ENCODE measurements around the gene HTD2.

The HTD2 gene

GRCh38 chr3:58293516-58293915 lies 12.8 kb upstream of the HTD2 start:
- DNase-seq: no peak

GRCh38 chr3:58296269-58296668 lies 10.1 kb upstream of the HTD2 start:
- DNase-seq: no peak

- no peak for DNase-seq
These were observed 9.5 kb upstream of the HTD2 start for GRCh38 chr3:58296843-58297242.

GRCh38 chr3:58298190-58298589 lies 8.1 kb upstream of the HTD2 start:
- no peak for DNase-seq

- no peak for DNase-seq
These were observed 7.2 kb upstream of the HTD2 start for GRCh38 chr3:58299075-58299474.

- no peak for DNase-seq
These were observed 6.3 kb upstream of the HTD2 start for GRCh38 chr3:58299839-58300516.

GRCh38 chr3:58307639-58308215 lies 1.4 kb downstream of the HTD2 start:
- no peak for DNase-seq

GRCh38 chr3:58308728-58309127 lies 2.4 kb downstream of the HTD2 start:
- DNase-seq: no peak

- DNase-seq: no peak
These were observed 11.5 kb downstream of the HTD2 start for GRCh38 chr3:58317811-58318210.

- DNase-seq: no peak
These were observed 15.5 kb downstream of the HTD2 start for GRCh38 chr3:58321791-58322190.

GRCh38 chr3:58322793-58323192 lies 16.5 kb downstream of the HTD2 start:
- DNase-seq: no peak

GRCh38 chr3:58323529-58324390 lies 17.4 kb downstream of the HTD2 start:
- no peak for DNase-seq

GRCh38 chr3:58324391-58325390 lies 18.4 kb downstream of the HTD2 start:
- DNase-seq: no peak

- DNase-seq: no peak
These were observed 19.2 kb downstream of the HTD2 start for GRCh38 chr3:58325525-58325992.

GRCh38 chr3:58326267-58326900 lies 20.1 kb downstream of the HTD2 start:
- DNase-seq: no peak

GRCh38 chr3:58329150-58329921 lies 23.0 kb downstream of the HTD2 start:
- no peak for DNase-seq

- no peak for DNase-seq
These were observed 23.6 kb downstream of the HTD2 start for GRCh38 chr3:58329922-58330413.

GRCh38 chr3:58331593-58332152 lies 25.4 kb downstream of the HTD2 start:
- DNase-seq: no peak

- DNase-seq: no peak
These were observed 26.4 kb downstream of the HTD2 start, which contains the start of gene PXK for GRCh38 chr3:58332575-58333188. PXK (plus strand) TSS chr3:58332892; CDS start chr3:58332989, 97 bp downstream.

Measured in DMS 273 treated with DMSO at 0.1 percent for 48 hours (cell line).